C4-2B (cell line): ENCODE measurements around the gene CP.

Experiments used
- CTCF ChIP-seq: fragments of 450-650 bp; conservative IDR thresholded peaks from 2 replicates; pipeline ENCODE4 v1.5.1; 2017; ENCODE audit warnings: mild to moderate bottlenecking
- ZFX ChIP-seq: fragments of 450-650 bp; IDR thresholded peaks from 2 replicates; pipeline ENCODE4 v1.6.1; 2017

- TF ChIP-seq CTCF, result no peak
- no peak for TF ChIP-seq ZFX
Observed at GRCh38 chr3:149142682-149143081, 78.9 kb downstream of the CP start.
